ENCODE measurements around the gene BMP4.

The BMP4 gene

GRCh38 chr14:53967606-53968005, 11.0 kb upstream of the BMP4 start:
- no peaks in the 10 kb centered on the region for H3K4me1 ChIP-seq (ENCODE audit: control insufficient read depth, insufficient read depth, low read length)
- peaks cover 25% of the 10 kb centered on the region for H3K27me3 ChIP-seq (ENCODE audit: control insufficient read depth, insufficient read depth, low read length, poor library complexity, severe bottlenecking)
- H3K27ac ChIP-seq (ENCODE audit: insufficient read depth, low read depth, low read length, poor library complexity, severe bottlenecking) = no peak overlapping the region
- H3K36me3 ChIP-seq (ENCODE audit: control insufficient read depth, insufficient read depth, low read length) = no peaks in the 10 kb centered on the region
- no peak overlapping the region for H3K4me3 ChIP-seq (ENCODE audit: insufficient read depth, low read depth, low read length)
- no peaks in the 10 kb centered on the region for H3K9me3 ChIP-seq (ENCODE audit: control insufficient read depth, low read length)
- 90 to 98% methylated on average over 2 of the region's 2 CpGs for whole genome bisulfite sequencing, 2 experiments

- Histone ChIP-seq H3K4me1 (ENCODE audit: control insufficient read depth, insufficient read depth, low read length) (no peaks in the 10 kb centered on the region), H3K27ac (ENCODE audit: insufficient read depth, low read depth, low read length, poor library complexity, severe bottlenecking) (no peak overlapping the region), H3K27me3 (ENCODE audit: control insufficient read depth, insufficient read depth, low read length, poor library complexity, severe bottlenecking) (peaks cover 41% of the 10 kb centered on the region), H3K9me3 (ENCODE audit: control insufficient read depth, low read length) (no peaks in the 10 kb centered on the region), H3K4me3 (ENCODE audit: insufficient read depth, low read depth, low read length) (no peak overlapping the region), H3K36me3 (ENCODE audit: control insufficient read depth, insufficient read depth, low read length) (no peaks in the 10 kb centered on the region)
- WGBS, 2 experiments = 67 to 70% methylated on average over 4 of the region's 4 CpGs
These were observed 7.6 kb upstream of the BMP4 start for GRCh38 chr14:53964249-53964648.

- WGBS, 2 experiments = 56% methylated on average over 54 to 55 of the region's 55 CpGs
- H3K27ac ChIP-seq (ENCODE audit: insufficient read depth, low read depth, low read length, poor library complexity, severe bottlenecking) = no peak overlapping the region
- H3K4me3 ChIP-seq (ENCODE audit: insufficient read depth, low read depth, low read length) = peak overlapping the region; percentile 14
- no peaks in the 10 kb centered on the region for H3K36me3 ChIP-seq (ENCODE audit: control insufficient read depth, insufficient read depth, low read length)
- H3K9me3 ChIP-seq (ENCODE audit: control insufficient read depth, low read length) = no peaks in the 10 kb centered on the region
- peaks cover 46% of the 10 kb centered on the region for H3K27me3 ChIP-seq (ENCODE audit: control insufficient read depth, insufficient read depth, low read length, poor library complexity, severe bottlenecking)
- no peaks in the 10 kb centered on the region for H3K4me1 ChIP-seq (ENCODE audit: control insufficient read depth, insufficient read depth, low read length)
These were observed 6.9 kb upstream of the BMP4 start for GRCh38 chr14:53963320-53964227.

GRCh38 chr14:53962953-53963319, 6.3 kb upstream of the BMP4 start:
- no peaks in the 10 kb centered on the region for H3K4me1 ChIP-seq (ENCODE audit: control insufficient read depth, insufficient read depth, low read length)
- no peaks in the 10 kb centered on the region for H3K36me3 ChIP-seq (ENCODE audit: control insufficient read depth, insufficient read depth, low read length)
- H3K27ac ChIP-seq (ENCODE audit: insufficient read depth, low read depth, low read length, poor library complexity, severe bottlenecking) = no peak overlapping the region
- peak overlapping the region; percentile 14 for H3K4me3 ChIP-seq (ENCODE audit: insufficient read depth, low read depth, low read length)
- peaks cover 52% of the 10 kb centered on the region for H3K27me3 ChIP-seq (ENCODE audit: control insufficient read depth, insufficient read depth, low read length, poor library complexity, severe bottlenecking)
- WGBS, 2 experiments = 76 to 84% methylated on average over 6 of the region's 6 CpGs
- H3K9me3 ChIP-seq (ENCODE audit: control insufficient read depth, low read length) = no peaks in the 10 kb centered on the region

GRCh38 chr14:53958628-53959027, 2.0 kb upstream of the BMP4 start:
- no peaks in the 10 kb centered on the region for H3K36me3 ChIP-seq (ENCODE audit: control insufficient read depth, insufficient read depth, low read length)
- H3K9me3 ChIP-seq (ENCODE audit: control insufficient read depth, low read length) = no peaks in the 10 kb centered on the region
- 95 to 99% methylated on average over 2 of the region's 2 CpGs for WGBS, 2 experiments
- no peak overlapping the region for H3K4me3 ChIP-seq (ENCODE audit: insufficient read depth, low read depth, low read length)
- no peak overlapping the region for H3K27ac ChIP-seq (ENCODE audit: insufficient read depth, low read depth, low read length, poor library complexity, severe bottlenecking)
- peaks cover 4% of the 10 kb centered on the region for H3K4me1 ChIP-seq (ENCODE audit: control insufficient read depth, insufficient read depth, low read length)
- peaks cover 80% of the 10 kb centered on the region for H3K27me3 ChIP-seq (ENCODE audit: control insufficient read depth, insufficient read depth, low read length, poor library complexity, severe bottlenecking)

GRCh38 chr14:53957739-53958138, 1.1 kb upstream of the BMP4 start:
- Histone ChIP-seq H3K9me3 (ENCODE audit: control insufficient read depth, low read length) (no peaks in the 10 kb centered on the region), H3K36me3 (ENCODE audit: control insufficient read depth, insufficient read depth, low read length) (no peaks in the 10 kb centered on the region), H3K4me3 (ENCODE audit: insufficient read depth, low read depth, low read length) (no peak overlapping the region), H3K27me3 (ENCODE audit: control insufficient read depth, insufficient read depth, low read length, poor library complexity, severe bottlenecking) (peaks cover 79% of the 10 kb centered on the region), H3K27ac (ENCODE audit: insufficient read depth, low read depth, low read length, poor library complexity, severe bottlenecking) (no peak overlapping the region), H3K4me1 (ENCODE audit: control insufficient read depth, insufficient read depth, low read length) (peaks cover 4% of the 10 kb centered on the region)

- Histone ChIP-seq H3K4me3 (ENCODE audit: insufficient read depth, low read depth, low read length) (peak overlapping the region; percentile 61), H3K27ac (ENCODE audit: insufficient read depth, low read depth, low read length, poor library complexity, severe bottlenecking) (no peak overlapping the region), H3K27me3 (ENCODE audit: control insufficient read depth, insufficient read depth, low read length, poor library complexity, severe bottlenecking) (peaks cover 82% of the 10 kb centered on the region)
These were observed 776 bp downstream of the BMP4 start for GRCh38 chr14:53955671-53956426.

GRCh38 chr14:53955229-53955556, 1.4 kb downstream of the BMP4 start:
- no peak overlapping the region for H3K27ac ChIP-seq (ENCODE audit: insufficient read depth, low read depth, low read length, poor library complexity, severe bottlenecking)
- H3K4me3 ChIP-seq (ENCODE audit: insufficient read depth, low read depth, low read length) = peak overlapping the region; percentile 61
- peaks cover 5% of the 10 kb centered on the region for H3K36me3 ChIP-seq (ENCODE audit: control insufficient read depth, insufficient read depth, low read length)
- H3K4me1 ChIP-seq (ENCODE audit: control insufficient read depth, insufficient read depth, low read length) = peaks cover 12% of the 10 kb centered on the region
- 0 to 2% methylated on average over 12 to 15 of the region's 17 CpGs for WGBS, 2 experiments
- H3K9me3 ChIP-seq (ENCODE audit: control insufficient read depth, low read length) = no peaks in the 10 kb centered on the region
- peaks cover 89% of the 10 kb centered on the region for H3K27me3 ChIP-seq (ENCODE audit: control insufficient read depth, insufficient read depth, low read length, poor library complexity, severe bottlenecking)

More at GRCh38 chr14:53955671-53956426, 776 bp downstream of the BMP4 start:
- H3K9me3 ChIP-seq (ENCODE audit: control insufficient read depth, low read length) = no peaks in the 10 kb centered on the region
- WGBS, 2 experiments = 0 to 1% methylated on average over 52 of the region's 52 CpGs
- no peaks in the 10 kb centered on the region for H3K36me3 ChIP-seq (ENCODE audit: control insufficient read depth, insufficient read depth, low read length)
- peaks cover 12% of the 10 kb centered on the region for H3K4me1 ChIP-seq (ENCODE audit: control insufficient read depth, insufficient read depth, low read length)

GRCh38 chr14:53954551-53955228, 1.9 kb downstream of the BMP4 start:
- Histone ChIP-seq H3K27ac (ENCODE audit: insufficient read depth, low read depth, low read length, poor library complexity, severe bottlenecking) (no peak overlapping the region), H3K36me3 (ENCODE audit: control insufficient read depth, insufficient read depth, low read length) (peaks cover 8% of the 10 kb centered on the region), H3K9me3 (ENCODE audit: control insufficient read depth, low read length) (no peaks in the 10 kb centered on the region), H3K4me1 (ENCODE audit: control insufficient read depth, insufficient read depth, low read length) (peaks cover 12% of the 10 kb centered on the region), H3K4me3 (ENCODE audit: insufficient read depth, low read depth, low read length) (peak overlapping the region; percentile 61), H3K27me3 (ENCODE audit: control insufficient read depth, insufficient read depth, low read length, poor library complexity, severe bottlenecking) (peaks cover 94% of the 10 kb centered on the region)
- 0 to 1% methylated on average over 53 of the region's 53 CpGs for WGBS, 2 experiments
